Measurements from ENCODE around the gene CHRM2.

The CHRM2 gene

GRCh38 chr7:136897676-136898075 lies 29.2 kb downstream of the CHRM2 start:
- Histone ChIP-seq H3K36me3 (no peaks in the 10 kb centered on the region), H3K27ac (no peak overlapping the region), H3K9me3 (ENCODE audit: severe bottlenecking) (no peaks in the 10 kb centered on the region), H3K27me3 (ENCODE audit: insufficient read depth, low read depth, severe bottlenecking) (no peaks in the 10 kb centered on the region), H3K4me3 (ENCODE audit: low read depth, low read length) (no peak overlapping the region)
- no peak for DNase-seq
- TF ChIP-seq CTCF (IDR thresholded peaks at IDR 0.05; ENCODE audit: low read depth, low read length) = no peak

DNA sequence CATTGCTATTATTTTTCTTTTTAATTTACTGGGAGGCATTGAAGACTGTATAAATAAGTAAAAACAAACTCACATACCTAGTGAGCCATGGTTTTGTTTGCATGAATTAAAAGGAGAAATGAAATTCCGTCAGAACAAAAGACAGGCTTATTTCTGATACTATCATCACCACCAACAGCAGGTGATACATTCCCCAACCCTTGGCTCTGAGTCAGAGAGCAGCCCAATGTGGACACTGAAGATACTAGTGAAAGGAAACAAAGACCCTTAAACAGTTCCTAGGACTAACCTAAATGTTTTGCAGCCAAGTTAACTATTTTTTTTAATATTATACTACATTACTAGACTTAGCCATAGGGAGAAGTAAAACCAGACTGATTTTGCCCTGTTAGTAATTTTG lies 31.6 kb downstream of the CHRM2 start:
- no peak for TF ChIP-seq CTCF (IDR thresholded peaks at IDR 0.05; ENCODE audit: low read depth, low read length)
- DNase-seq = no peak
- no peak overlapping the region for H3K27ac ChIP-seq

DNA sequence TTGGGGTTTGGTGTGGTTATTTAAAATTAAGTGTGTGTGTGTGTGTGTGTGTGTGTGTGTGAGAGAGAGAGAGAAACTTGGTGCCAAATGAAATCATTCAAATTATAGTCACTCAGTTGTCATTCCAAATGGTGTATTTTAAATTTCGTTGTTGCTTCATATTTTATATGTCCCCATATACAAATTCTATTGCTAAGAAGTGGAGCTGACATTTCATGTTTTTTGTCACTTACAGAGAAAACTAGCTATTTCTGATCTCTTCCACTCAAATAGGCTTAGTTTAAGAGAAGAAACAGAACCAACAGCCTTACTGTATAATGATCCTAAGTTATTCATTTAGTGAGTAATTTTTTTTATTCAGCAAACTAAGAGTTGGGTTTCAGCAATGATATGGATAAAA lies 42.3 kb downstream of the CHRM2 start:
- H3K4me3 ChIP-seq (ENCODE audit: low read depth, low read length) = no peak overlapping the region
- H3K36me3 ChIP-seq = no peaks in the 10 kb centered on the region
- H3K9me3 ChIP-seq (ENCODE audit: severe bottlenecking) = no peaks in the 10 kb centered on the region

More for the DNA sequence above, 31.6 kb downstream of the CHRM2 start:
- Histone ChIP-seq H3K36me3 (no peaks in the 10 kb centered on the region), H3K27me3 (ENCODE audit: insufficient read depth, low read depth, severe bottlenecking) (no peaks in the 10 kb centered on the region), H3K9me3 (ENCODE audit: severe bottlenecking) (no peaks in the 10 kb centered on the region), H3K4me3 (ENCODE audit: low read depth, low read length) (no peak overlapping the region)

DNA sequence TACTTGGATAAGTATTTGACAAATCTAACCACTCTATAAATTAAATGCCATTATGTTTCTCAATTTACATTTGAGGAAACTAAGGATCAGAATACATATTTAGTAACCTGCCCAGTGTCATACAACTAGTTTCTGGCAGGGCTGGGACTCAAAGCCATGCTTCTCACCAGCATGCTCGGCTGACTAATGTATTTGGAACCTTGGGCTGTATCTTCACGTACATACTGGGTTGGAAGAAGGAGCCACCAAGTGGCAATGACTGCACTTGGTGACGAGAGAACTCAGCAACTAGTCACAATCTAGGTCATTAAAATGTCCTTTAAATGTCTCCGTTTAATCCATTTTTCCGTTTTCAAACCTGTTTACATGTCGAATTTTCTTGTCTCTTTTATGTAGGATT lies 42.9 kb downstream of the CHRM2 start:
- DNase-seq = no peak
- no peaks in the 10 kb centered on the region for H3K36me3 ChIP-seq
- no peak for TF ChIP-seq CTCF (IDR thresholded peaks at IDR 0.05; ENCODE audit: low read depth, low read length)

More for the DNA sequence above, 42.3 kb downstream of the CHRM2 start:
- Histone ChIP-seq H3K27ac (no peak overlapping the region), H3K27me3 (ENCODE audit: insufficient read depth, low read depth, severe bottlenecking) (no peaks in the 10 kb centered on the region)
- no peak for TF ChIP-seq CTCF (IDR thresholded peaks at IDR 0.05; ENCODE audit: low read depth, low read length)
- no peak for DNase-seq

DNA sequence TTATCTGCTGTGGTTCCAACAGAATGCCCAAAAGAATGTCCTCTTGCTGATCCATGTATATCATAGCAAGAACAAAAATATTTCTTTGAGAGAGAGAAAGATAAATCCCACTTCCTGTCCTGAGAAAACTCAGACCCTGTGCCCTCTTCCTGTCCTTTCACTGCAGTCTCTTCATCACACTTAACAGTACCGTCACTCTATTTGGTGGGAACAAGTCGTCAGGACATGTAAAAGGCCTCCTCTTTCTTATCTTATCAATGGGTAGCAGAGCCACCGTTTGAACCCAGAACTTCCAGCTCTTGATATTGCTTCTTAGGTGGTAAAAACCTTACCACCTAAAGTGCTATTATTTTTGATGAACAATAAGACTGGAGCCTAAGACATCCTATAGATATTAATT lies 43.9 kb downstream of the CHRM2 start:
- H3K9me3 ChIP-seq (ENCODE audit: severe bottlenecking) = no peaks in the 10 kb centered on the region
- no peak for DNase-seq

More for the DNA sequence above, 42.9 kb downstream of the CHRM2 start:
- Histone ChIP-seq H3K4me3 (ENCODE audit: low read depth, low read length) (no peak overlapping the region), H3K9me3 (ENCODE audit: severe bottlenecking) (no peaks in the 10 kb centered on the region), H3K27me3 (ENCODE audit: insufficient read depth, low read depth, severe bottlenecking) (no peaks in the 10 kb centered on the region), H3K27ac (no peak overlapping the region)

More for the DNA sequence above, 43.9 kb downstream of the CHRM2 start:
- H3K4me3 ChIP-seq (ENCODE audit: low read depth, low read length) = no peak overlapping the region
- H3K36me3 ChIP-seq = no peaks in the 10 kb centered on the region
- TF ChIP-seq CTCF (IDR thresholded peaks at IDR 0.05; ENCODE audit: low read depth, low read length) = no peak
- H3K27me3 ChIP-seq (ENCODE audit: insufficient read depth, low read depth, severe bottlenecking) = no peaks in the 10 kb centered on the region
- H3K27ac ChIP-seq = no peak overlapping the region

All from WERI-Rb-1 (cell line).